ENCODE data around the gene TMEM50A.
"Not testable (repeated sequence)": the region's sequence is repeated elsewhere in the genome, so short reads cannot be mapped to it uniquely, and the experiment has no call there.

Gene TMEM50A

DNA sequence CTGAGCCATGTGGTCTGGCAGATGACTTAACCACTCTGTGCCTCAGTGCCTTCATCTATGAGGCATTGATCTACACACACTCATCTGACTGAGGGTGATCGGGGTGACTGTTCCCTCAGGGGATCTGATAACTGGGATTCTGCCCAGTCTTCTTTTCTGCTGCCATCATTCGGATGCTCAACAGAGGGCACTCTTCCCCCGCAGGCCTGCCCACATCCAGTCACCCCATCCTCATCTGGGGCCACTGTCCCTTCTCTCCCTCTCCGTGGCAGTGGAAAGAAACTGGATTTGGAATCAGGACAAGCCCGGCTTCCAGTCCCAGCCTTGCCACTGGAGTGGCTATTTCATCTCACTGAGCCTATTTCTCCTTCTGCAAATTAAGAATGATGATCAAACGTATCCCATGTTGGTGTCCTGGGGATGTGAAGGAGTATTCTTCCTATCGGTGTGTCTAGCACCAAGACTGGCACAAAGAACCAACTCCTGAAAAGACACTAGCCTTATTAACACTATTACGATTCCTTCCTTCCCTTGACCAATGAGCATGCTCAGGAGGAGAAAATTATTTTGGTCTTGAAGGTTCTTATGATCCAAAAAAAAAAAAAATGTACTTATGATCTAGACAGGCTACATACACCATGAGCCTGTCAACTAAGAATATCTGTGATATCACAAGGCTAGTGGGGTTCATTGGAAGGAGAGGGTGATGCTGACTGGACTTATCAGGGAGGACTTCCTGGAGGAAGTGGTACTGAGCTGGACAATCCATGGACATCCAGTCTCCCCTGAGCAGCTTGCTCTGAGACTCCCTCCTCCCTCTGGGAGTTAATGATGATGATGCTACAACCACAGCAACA lies 65.0 kb downstream of the TMEM50A start:
- TF ChIP-seq, protein P1, sequence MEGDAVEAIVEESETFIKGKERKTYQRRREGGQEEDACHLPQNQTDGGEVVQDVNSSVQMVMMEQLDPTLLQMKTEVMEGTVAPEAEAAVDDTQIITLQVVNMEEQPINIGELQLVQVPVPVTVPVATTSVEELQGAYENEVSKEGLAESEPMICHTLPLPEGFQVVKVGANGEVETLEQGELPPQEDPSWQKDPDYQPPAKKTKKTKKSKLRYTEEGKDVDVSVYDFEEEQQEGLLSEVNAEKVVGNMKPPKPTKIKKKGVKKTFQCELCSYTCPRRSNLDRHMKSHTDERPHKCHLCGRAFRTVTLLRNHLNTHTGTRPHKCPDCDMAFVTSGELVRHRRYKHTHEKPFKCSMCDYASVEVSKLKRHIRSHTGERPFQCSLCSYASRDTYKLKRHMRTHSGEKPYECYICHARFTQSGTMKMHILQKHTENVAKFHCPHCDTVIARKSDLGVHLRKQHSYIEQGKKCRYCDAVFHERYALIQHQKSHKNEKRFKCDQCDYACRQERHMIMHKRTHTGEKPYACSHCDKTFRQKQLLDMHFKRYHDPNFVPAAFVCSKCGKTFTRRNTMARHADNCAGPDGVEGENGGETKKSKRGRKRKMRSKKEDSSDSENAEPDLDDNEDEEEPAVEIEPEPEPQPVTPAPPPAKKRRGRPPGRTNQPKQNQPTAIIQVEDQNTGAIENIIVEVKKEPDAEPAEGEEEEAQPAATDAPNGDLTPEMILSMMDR (IDR thresholded peaks at IDR 0.05; ENCODE audit: borderline replicate concordance, extremely low read depth, low read length, poor library complexity, severe bottlenecking) = peak; percentile 36
- not testable (repeated sequence) for H3K36me3 ChIP-seq (ENCODE audit: insufficient read depth, low read length); H2AFZ ChIP-seq (ENCODE audit: low read depth, low read length); H3K27me3 ChIP-seq (ENCODE audit: insufficient read depth, low read length, poor library complexity); H3K27ac ChIP-seq (ENCODE audit: low read length); H3K79me2 ChIP-seq (ENCODE audit: insufficient read depth, low read length); H3K9me3 ChIP-seq (ENCODE audit: insufficient read depth, low read length, severe bottlenecking); H3K4me3 ChIP-seq (ENCODE audit: low read depth in 1 of 2, low read length in 2 of 2); H3K4me2 ChIP-seq (ENCODE audit: insufficient read depth, low read length); DNase-seq; H3K9ac ChIP-seq (ENCODE audit: low read depth, low read length); H4K20me1 ChIP-seq (ENCODE audit: insufficient read depth, low read length); H3K4me1 ChIP-seq (ENCODE audit: insufficient read depth, low read length)
- ATAC-seq (ENCODE audit: insufficient read depth, low read depth) = peak; percentile 56; the same call in 1 of the 3 replicates

DNA sequence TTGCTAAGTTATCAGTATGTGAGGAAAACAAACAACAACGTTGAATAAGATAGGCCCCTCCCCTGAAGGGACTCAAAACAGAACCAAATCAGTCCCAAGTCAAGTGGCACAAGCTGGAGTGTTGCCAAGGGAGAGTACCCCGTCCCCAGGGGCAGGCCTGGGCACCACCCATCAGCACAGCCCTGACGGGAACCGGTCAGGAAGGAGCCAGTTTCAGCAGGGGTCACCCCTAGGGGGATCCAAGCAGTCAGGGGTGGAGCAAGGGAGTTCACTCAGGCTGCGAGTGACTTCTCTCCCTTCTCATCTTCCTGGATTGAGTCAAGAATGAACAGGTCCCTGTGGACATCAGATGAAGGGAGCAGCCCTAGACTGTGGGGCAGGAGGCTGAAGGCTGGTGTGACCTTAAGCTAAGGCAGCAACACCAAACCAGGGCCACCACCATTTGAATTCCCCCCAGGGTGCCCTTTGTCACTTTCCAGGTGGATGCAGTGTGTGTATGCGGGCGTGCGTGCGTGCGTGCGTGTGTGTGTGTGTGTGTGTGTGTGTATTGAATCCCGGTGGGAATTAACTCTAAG lies 67.7 kb downstream of the TMEM50A start:
- H3K27me3 ChIP-seq (ENCODE audit: insufficient read depth, low read length, poor library complexity); H3K9me3 ChIP-seq (ENCODE audit: insufficient read depth, low read length, severe bottlenecking); H2AFZ ChIP-seq (ENCODE audit: low read depth, low read length); H3K4me1 ChIP-seq (ENCODE audit: insufficient read depth, low read length); H3K4me2 ChIP-seq (ENCODE audit: insufficient read depth, low read length); DNase-seq; H3K79me2 ChIP-seq (ENCODE audit: insufficient read depth, low read length); H3K4me3 ChIP-seq (ENCODE audit: low read depth in 1 of 2, low read length in 2 of 2); H4K20me1 ChIP-seq (ENCODE audit: insufficient read depth, low read length); H3K27ac ChIP-seq (ENCODE audit: low read length); H3K36me3 ChIP-seq (ENCODE audit: insufficient read depth, low read length); ATAC-seq (ENCODE audit: insufficient read depth, low read depth); H3K9ac ChIP-seq (ENCODE audit: low read depth, low read length): not testable (repeated sequence)

DNA sequence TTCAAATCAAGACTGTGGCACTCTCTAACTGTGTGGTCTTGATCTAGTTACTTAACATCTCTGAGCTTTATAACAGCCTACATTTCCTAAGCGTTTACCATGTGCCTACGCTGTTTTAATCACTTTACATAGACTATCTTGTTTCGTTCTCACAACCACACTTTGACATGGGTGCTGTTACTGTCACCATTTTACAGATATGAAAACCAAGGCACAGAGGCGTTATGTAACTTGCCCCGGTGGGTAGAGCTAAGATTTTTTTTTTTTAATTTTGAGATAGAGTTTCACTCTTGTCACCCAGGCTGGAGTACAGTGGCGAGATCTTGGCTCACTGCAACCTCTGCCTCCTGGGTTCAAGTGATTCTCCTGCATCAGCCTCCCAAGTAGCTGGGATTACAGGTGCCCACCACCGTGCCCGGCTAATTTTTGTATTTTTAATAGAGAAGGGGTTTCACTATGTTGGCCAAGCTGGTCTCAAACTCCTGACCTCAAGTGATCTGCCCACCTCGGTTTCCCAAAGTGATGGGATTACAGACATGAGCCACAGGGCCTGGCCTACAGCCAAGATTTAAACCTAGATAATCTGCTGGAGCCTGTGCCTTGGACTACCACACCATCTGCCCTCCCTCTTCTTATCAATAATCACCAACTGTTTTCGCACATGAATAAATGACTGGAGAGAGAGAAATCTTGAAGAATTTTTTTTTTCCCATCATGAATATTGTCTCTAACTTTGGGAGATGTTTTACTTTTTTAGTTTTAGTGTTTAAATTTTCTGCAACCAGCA lies 71.7 kb downstream of the TMEM50A start:
- not testable (repeated sequence) for H3K4me1 ChIP-seq (ENCODE audit: insufficient read depth, low read length); H3K9me3 ChIP-seq (ENCODE audit: insufficient read depth, low read length, severe bottlenecking); H3K27ac ChIP-seq (ENCODE audit: low read length); H4K20me1 ChIP-seq (ENCODE audit: insufficient read depth, low read length); H3K4me2 ChIP-seq (ENCODE audit: insufficient read depth, low read length); DNase-seq; H3K27me3 ChIP-seq (ENCODE audit: insufficient read depth, low read length, poor library complexity); H3K79me2 ChIP-seq (ENCODE audit: insufficient read depth, low read length); H3K4me3 ChIP-seq (ENCODE audit: low read depth in 1 of 2, low read length in 2 of 2); H2AFZ ChIP-seq (ENCODE audit: low read depth, low read length); ATAC-seq (ENCODE audit: insufficient read depth, low read depth); H3K36me3 ChIP-seq (ENCODE audit: insufficient read depth, low read length); H3K9ac ChIP-seq (ENCODE audit: low read depth, low read length)
